Left lung (tissue), 10 donors: ENCODE data around the gene BAZ1A. TPM values are rescaled to one million over a fixed set of nuclear protein-coding genes. Genes with fewer than 3 reads are reported as not detected.
A peak's percentile ranks its signal among the peaks of the same experiment; 100 is the strongest.

ENCODE experiments used
- ATAC-seq: fragments of 200-7000 bp; cut with Tn5 transposase; one replicate; pipeline ENCODE4 v1.9.1; 2020; ENCODE audit warnings: moderate library complexity
- DNase-seq, 4 donors: peaks; one replicate each; pipeline ENCODE4 v3.0.0-alpha.2; 2013 to 2020
- H3K27ac ChIP-seq, 2 donors: fragments of 200-600 bp; sonication (generic) in 1 of 2; one replicate each; pipeline versions ENCODE4 v1.5.0 to v1.8.0; 2020 to 2021
- H3K27me3 ChIP-seq, 2 donors: fragments of 200-600 bp; sonication (generic) in 1 of 2; one replicate each; pipeline versions ENCODE4 v1.5.0 to v1.8.0; 2020 to 2021
- H3K36me3 ChIP-seq, 2 donors: fragments of 200-600 bp; sonication (generic) in 1 of 2; one replicate each; pipeline versions ENCODE4 v1.5.0 to v1.8.0; 2020 to 2021
- H3K4me1 ChIP-seq, 2 donors: fragments of 200-600 bp; one replicate each; pipeline ENCODE4 v1.8.0; 2021
- H3K4me3 ChIP-seq, 2 donors: fragments of 200-600 bp; sonication (generic) in 1 of 2; one replicate each; pipeline versions ENCODE4 v1.5.0 to v1.8.0; 2020 to 2021; ENCODE audit warnings: mild to moderate bottlenecking in 1 of 2
- H3K9me3 ChIP-seq, 2 donors: fragments of 200-600 bp; sonication (generic) in 1 of 2; one replicate each; pipeline versions ENCODE4 v1.5.0 to v1.8.0; 2020 to 2021
- CTCF ChIP-seq, 2 donors: fragments of 200-600 bp; sonication (generic) in 1 of 2; IDR thresholded peaks; one replicate each; pipeline versions ENCODE4 v1.5.0 to v1.8.0; 2021; ENCODE audit warnings: antibody characterized with exemption in 2 of 2
- intact Hi-C, 2 donors: fragments of 100-400 bp; cut with DNase I; formaldehyde crosslinking; loops; one replicate each; pipeline versions ENCODE4 v1.11.2 to v1.14.2; 2022
- polyA plus RNA-seq, 6 donors: library from polyadenylated mRNA; unstranded; fragments of 120-200 nt; gene quantifications; one replicate each; pipeline ENCODE4 v1.2.1, GENCODE V29; 2013; ENCODE audit not compliant: insufficient read length in 6 of 6
- total RNA-seq, 2 donors: library from RNA; stranded (reverse); fragmentation: NEBNext Ultra II Directional; extraction: Animal tissue kit (Norgen Biotek cat#: 25700); gene quantifications; one replicate each; pipeline ENCODE4 v1.2.1, GENCODE V29; 2021
- donor health status: DM: no; HTN: yes; CAD: no.
- donor health status: DM: no; HTN: no; CAD: no.

The BAZ1A gene
- total and polyA plus RNA-seq, 8 donors: 30.4 to 50.4 (median 33.9) TPM

GRCh38 chr14:34837801-34838322 is 37.3 kb downstream of the BAZ1A start:
- intact Hi-C loops: no loop called here
- TF ChIP-seq CTCF (IDR thresholded peaks at IDR 0.05): no peak
- Histone ChIP-seq H3K4me1 (peaks cover 9 to 71% of the 10 kb centered on the region in 2 donors), H3K36me3 (peaks cover 0 to 4% of the 10 kb centered on the region in 2 donors), H3K9me3 (no peaks in the 10 kb centered on the region), H3K27ac (peak overlapping the region in 1 of 2 donors; percentile 53), H3K4me3 (no peak overlapping the region), H3K27me3 (no peaks in the 10 kb centered on the region)
- ATAC-seq (no peak), DNase-seq (no peak)

GRCh38 chr14:34835312-34835711 is 39.8 kb downstream of the BAZ1A start:
- ATAC-seq (peak; percentile 72), DNase-seq (no peak)
- Histone ChIP-seq H3K27ac (peak overlapping the region in 1 of 2 donors; percentile 84), H3K4me1 (peaks cover 6 to 79% of the 10 kb centered on the region in 2 donors), H3K27me3 (no peaks in the 10 kb centered on the region), H3K36me3 (no peaks in the 10 kb centered on the region), H3K9me3 (no peaks in the 10 kb centered on the region), H3K4me3 (no peak overlapping the region)
- intact Hi-C loops: no loop called here
- no peak for TF ChIP-seq CTCF (IDR thresholded peaks at IDR 0.05)

- peak; percentile 72 for ATAC-seq
- peaks cover 6 to 74% of the 10 kb centered on the region in 2 donors for H3K4me1 ChIP-seq
- H3K27me3 ChIP-seq: no peaks in the 10 kb centered on the region
- H3K36me3 ChIP-seq: peaks cover 0 to under 1% of the 10 kb centered on the region in 2 donors
- no peak for TF ChIP-seq CTCF (IDR thresholded peaks at IDR 0.05)
- H3K9me3 ChIP-seq: no peaks in the 10 kb centered on the region
- H3K4me3 ChIP-seq: no peak overlapping the region
- DNase-seq: no peak
- intact Hi-C loops: no loop called here
- H3K27ac ChIP-seq: peak overlapping the region; percentile 67 to 84
Measured at GRCh38 chr14:34833549-34834523, 41.3 kb downstream of the BAZ1A start.

- Histone ChIP-seq H3K9me3 (no peaks in the 10 kb centered on the region), H3K36me3 (peaks cover 0 to 59% of the 10 kb centered on the region in 2 donors), H3K27ac (no peak overlapping the region), H3K27me3 (no peaks in the 10 kb centered on the region), H3K4me3 (no peak overlapping the region), H3K4me1 (peaks cover 0 to 11% of the 10 kb centered on the region in 2 donors)
- no peak for ATAC-seq
- no peak for TF ChIP-seq CTCF (IDR thresholded peaks at IDR 0.05)
- no peak for DNase-seq
- intact Hi-C loops: no loop called here
Measured at GRCh38 chr14:34826661-34827060, 48.5 kb downstream of the BAZ1A start.

- no peak for TF ChIP-seq CTCF (IDR thresholded peaks at IDR 0.05)
- no peak for DNase-seq
- peak overlapping the region in 1 of 2 donors; percentile 7 for H3K27ac ChIP-seq
- no peaks in the 10 kb centered on the region for H3K4me1 ChIP-seq
- no peaks in the 10 kb centered on the region for H3K27me3 ChIP-seq
- H3K9me3 ChIP-seq: no peaks in the 10 kb centered on the region
- no peak overlapping the region for H3K4me3 ChIP-seq
- peaks cover 0 to 70% of the 10 kb centered on the region in 2 donors for H3K36me3 ChIP-seq
- ATAC-seq: no peak
- intact Hi-C loops: no loop called here
Measured at GRCh38 chr14:34824826-34825225, 50.3 kb downstream of the BAZ1A start.
